GM12892 (cell line): ENCODE measurements around the gene DGKB.

ENCODE experiments used
- POLR2A ChIP-seq: IDR thresholded peaks from 2 replicates; pipeline ENCODE4 v1.6.1; 2011; ENCODE audit warnings: low read depth, low read length, control low read depth
- POLR2AphosphoS5 ChIP-seq: IDR thresholded peaks from 2 replicates; pipeline ENCODE4 v1.6.1; 2011; ENCODE audit warnings: low read depth, low read length, control low read depth

- TF ChIP-seq POLR2A: no peak
- TF ChIP-seq POLR2AphosphoS5: no peak
Observed at GRCh38 chr7:14501436-14501835, 401.1 kb downstream of the DGKB start.
